Panc1 (cell line): Measurements from ENCODE around the gene CHMP5. TPM values are rescaled to one million over a fixed set of nuclear protein-coding genes. Genes with fewer than 3 reads are reported as not detected.

ENCODE experiments used
- ATAC-seq: fragments of 200-7000 bp; cut with Tn5 transposase; 2 replicates; pipeline ENCODE4 v1.9.1; 2020; ENCODE audit warnings: mild to moderate bottlenecking, moderate library complexity
- BruUV-seq: library from RNA; stranded (reverse); fragments of 400-500 nt; replicated peaks from 2 replicates; lab custom pipeline; 2021; lab: Mats Ljungman, UMichigan
- CTCF ChIA-PET: fragments of 300-600 bp; sonication (Branson Sonifier 250); formaldehyde crosslinking; loops from one replicate; lab custom pipeline; 2022; ENCODE audit warnings: antibody characterized with exemption; lab: Charles Lee
- POLR2A ChIA-PET: fragments of 300-600 bp; sonication (Branson Sonifier 250); formaldehyde crosslinking; loops from one replicate; lab custom pipeline; 2022; ENCODE audit warnings: antibody characterized with exemption; lab: Charles Lee
- DNase-seq: peaks from one replicate; pipeline ENCODE4 v3.0.0-alpha.2; 2010; ENCODE audit warnings: low read depth, low spot score
- H3K27ac ChIP-seq: 2 replicates; pipeline ENCODE4 v1.5.1; 2011; ENCODE audit warnings: mild to moderate bottlenecking, low read length, inconsistent platforms
- H3K27me3 ChIP-seq: fragments of 200-500 bp; sonication (Bioruptor generic); 2 replicates; pipeline ENCODE4 v1.6.0; 2014; ENCODE audit warnings: low read length, inconsistent platforms; ENCODE audit not compliant: control insufficient read depth, insufficient read depth
- H3K36me3 ChIP-seq: fragments of 200-500 bp; sonication (Bioruptor generic); 2 replicates; pipeline ENCODE4 v1.5.1; 2014; ENCODE audit warnings: inconsistent platforms, mild to moderate bottlenecking, low read length, moderate library complexity; ENCODE audit not compliant: control insufficient read depth, insufficient read depth
- H3K4me1 ChIP-seq: 2 replicates; pipeline ENCODE4 v1.5.1; 2011; ENCODE audit warnings: inconsistent platforms, mild to moderate bottlenecking, low read length, moderate library complexity; ENCODE audit not compliant: control insufficient read depth, insufficient read depth
- H3K4me3 ChIP-seq, 2 experiments: 2 replicates each; pipeline ENCODE4 v1.5.1; 2011 to 2012; ENCODE audit warnings: low read depth in 2 of 2, low read length in 2 of 2, mild to moderate bottlenecking in 2 of 2, inconsistent platforms in 1 of 2, moderate library complexity in 1 of 2
- H3K9me3 ChIP-seq: fragments of 200-500 bp; sonication (Bioruptor generic); 2 replicates; pipeline ENCODE4 v1.5.1; 2014; ENCODE audit warnings: low read depth, mild to moderate bottlenecking, inconsistent platforms, low read length, moderate library complexity; ENCODE audit not compliant: control insufficient read depth, insufficient read depth
- POLR2AphosphoS5 ChIP-seq: IDR thresholded peaks from 2 replicates; pipeline ENCODE4 v1.6.1; 2012; ENCODE audit warnings: mild to moderate bottlenecking, low read depth, low read length, moderate library complexity
- SIN3A ChIP-seq: IDR thresholded peaks from 2 replicates; pipeline ENCODE4 v1.6.1; 2012; ENCODE audit warnings: low read depth, mild to moderate bottlenecking, low read length, moderate library complexity, borderline replicate concordance; ENCODE audit not compliant: insufficient read depth
- TCF7L2 ChIP-seq: IDR thresholded peaks from 2 replicates; pipeline ENCODE4 v1.6.1; 2011; ENCODE audit warnings: mild to moderate bottlenecking, low read depth, low read length, inconsistent platforms
- in situ Hi-C: cut with HindIII; loops from 2 replicates; pipeline ENCODE4 v1.10.0; 2016; ENCODE audit warnings: low sequenced_read_pairs, low pct_unique_long_range_greater_than_20kb
- intact Hi-C: fragments of 100-400 bp; cut with micrococcal nuclease; formaldehyde crosslinking; loops from one replicate; pipeline ENCODE4 v1.10.0; 2022; ENCODE audit not compliant: unreplicated experiment
- total RNA-seq: library from RNA; stranded (reverse); gene quantifications from one replicate; pipeline ENCODE4 v1.2.1, GENCODE V29; 2021; ENCODE audit not compliant: unreplicated experiment
- TF ChIP-seq, protein P1 (sequence below): fragments of 450-650 bp; IDR thresholded peaks from 2 replicates; pipeline ENCODE4 v1.5.1; 2017; ENCODE audit warnings: mild to moderate bottlenecking
- TF ChIP-seq, protein P2 (sequence below), 2 experiments: IDR thresholded peaks; 2 replicates each; pipeline ENCODE4 v1.6.1; 2011 to 2012; ENCODE audit warnings: low read depth in 2 of 2, control low read depth in 1 of 2, low read length in 1 of 2, mild to moderate bottlenecking in 1 of 2, moderate library complexity in 1 of 2; ENCODE audit not compliant: insufficient read depth in 1 of 2

CHMP5 gene
- total RNA-seq, 1 experiment from 2014 or later: 74.5 TPM

DNA sequence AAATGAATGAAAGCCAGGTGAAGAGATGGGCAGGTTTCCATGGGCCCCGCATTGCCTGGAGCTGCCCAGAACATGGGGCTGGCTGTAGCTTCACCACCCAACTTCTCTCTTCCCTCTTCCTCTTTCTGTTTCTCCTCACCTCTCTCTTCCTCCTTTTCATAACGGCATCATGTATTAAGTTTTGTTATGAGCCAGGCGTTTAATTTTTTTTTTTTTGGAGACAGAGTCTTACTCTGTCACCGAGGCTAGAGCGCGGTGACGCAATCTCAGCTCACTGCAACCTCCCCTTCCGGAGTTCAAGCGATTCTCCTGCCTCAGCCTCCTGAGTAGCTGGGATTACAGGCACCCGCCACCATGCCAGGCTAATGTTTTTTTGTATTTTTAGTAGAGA is 37.8 kb upstream of the CHMP5 start:
- intact Hi-C loops: no loop called here
- H3K36me3 ChIP-seq: no peaks in the 10 kb centered on the region
- no peak for TF ChIP-seq TCF7L2
- TF ChIP-seq POLR2AphosphoS5: no peak
- no peak for TF ChIP-seq SIN3A
- TF ChIP-seq, protein P1, sequence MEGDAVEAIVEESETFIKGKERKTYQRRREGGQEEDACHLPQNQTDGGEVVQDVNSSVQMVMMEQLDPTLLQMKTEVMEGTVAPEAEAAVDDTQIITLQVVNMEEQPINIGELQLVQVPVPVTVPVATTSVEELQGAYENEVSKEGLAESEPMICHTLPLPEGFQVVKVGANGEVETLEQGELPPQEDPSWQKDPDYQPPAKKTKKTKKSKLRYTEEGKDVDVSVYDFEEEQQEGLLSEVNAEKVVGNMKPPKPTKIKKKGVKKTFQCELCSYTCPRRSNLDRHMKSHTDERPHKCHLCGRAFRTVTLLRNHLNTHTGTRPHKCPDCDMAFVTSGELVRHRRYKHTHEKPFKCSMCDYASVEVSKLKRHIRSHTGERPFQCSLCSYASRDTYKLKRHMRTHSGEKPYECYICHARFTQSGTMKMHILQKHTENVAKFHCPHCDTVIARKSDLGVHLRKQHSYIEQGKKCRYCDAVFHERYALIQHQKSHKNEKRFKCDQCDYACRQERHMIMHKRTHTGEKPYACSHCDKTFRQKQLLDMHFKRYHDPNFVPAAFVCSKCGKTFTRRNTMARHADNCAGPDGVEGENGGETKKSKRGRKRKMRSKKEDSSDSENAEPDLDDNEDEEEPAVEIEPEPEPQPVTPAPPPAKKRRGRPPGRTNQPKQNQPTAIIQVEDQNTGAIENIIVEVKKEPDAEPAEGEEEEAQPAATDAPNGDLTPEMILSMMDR: no peak
- TF ChIP-seq, protein P2, sequence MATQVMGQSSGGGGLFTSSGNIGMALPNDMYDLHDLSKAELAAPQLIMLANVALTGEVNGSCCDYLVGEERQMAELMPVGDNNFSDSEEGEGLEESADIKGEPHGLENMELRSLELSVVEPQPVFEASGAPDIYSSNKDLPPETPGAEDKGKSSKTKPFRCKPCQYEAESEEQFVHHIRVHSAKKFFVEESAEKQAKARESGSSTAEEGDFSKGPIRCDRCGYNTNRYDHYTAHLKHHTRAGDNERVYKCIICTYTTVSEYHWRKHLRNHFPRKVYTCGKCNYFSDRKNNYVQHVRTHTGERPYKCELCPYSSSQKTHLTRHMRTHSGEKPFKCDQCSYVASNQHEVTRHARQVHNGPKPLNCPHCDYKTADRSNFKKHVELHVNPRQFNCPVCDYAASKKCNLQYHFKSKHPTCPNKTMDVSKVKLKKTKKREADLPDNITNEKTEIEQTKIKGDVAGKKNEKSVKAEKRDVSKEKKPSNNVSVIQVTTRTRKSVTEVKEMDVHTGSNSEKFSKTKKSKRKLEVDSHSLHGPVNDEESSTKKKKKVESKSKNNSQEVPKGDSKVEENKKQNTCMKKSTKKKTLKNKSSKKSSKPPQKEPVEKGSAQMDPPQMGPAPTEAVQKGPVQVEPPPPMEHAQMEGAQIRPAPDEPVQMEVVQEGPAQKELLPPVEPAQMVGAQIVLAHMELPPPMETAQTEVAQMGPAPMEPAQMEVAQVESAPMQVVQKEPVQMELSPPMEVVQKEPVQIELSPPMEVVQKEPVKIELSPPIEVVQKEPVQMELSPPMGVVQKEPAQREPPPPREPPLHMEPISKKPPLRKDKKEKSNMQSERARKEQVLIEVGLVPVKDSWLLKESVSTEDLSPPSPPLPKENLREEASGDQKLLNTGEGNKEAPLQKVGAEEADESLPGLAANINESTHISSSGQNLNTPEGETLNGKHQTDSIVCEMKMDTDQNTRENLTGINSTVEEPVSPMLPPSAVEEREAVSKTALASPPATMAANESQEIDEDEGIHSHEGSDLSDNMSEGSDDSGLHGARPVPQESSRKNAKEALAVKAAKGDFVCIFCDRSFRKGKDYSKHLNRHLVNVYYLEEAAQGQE (IDR thresholded peaks at IDR 0.05; ENCODE audit: insufficient read depth in 1 of 2, low read depth in 2 of 2, low read length in 1 of 2): no peak
- in situ Hi-C loops: no loop called here
- H3K9me3 ChIP-seq: no peaks in the 10 kb centered on the region
- CTCF ChIA-PET: interaction anchor here (0.7 to 1.4 kb wide), 3 partner anchors 58 to 148 kb away, joined by 3 to 4 read pairs (median 4); no protein-coding TSS in a partner anchor
- POLR2A ChIA-PET: interaction anchor here (0.7 kb wide), 1 partner anchor 28 kb away, joined by 3 read pairs; no protein-coding TSS in a partner anchor
- no TSS peak for BruUV-seq
- no peak for DNase-seq
- H3K27ac ChIP-seq: no peak overlapping the region
- H3K27me3 ChIP-seq: no peaks in the 10 kb centered on the region; the same call in 1 of the 2 replicates
- no peak overlapping the region for H3K4me3 ChIP-seq
- ATAC-seq: no peak
- H3K4me1 ChIP-seq: 0 out of 2 replicates have a peak, but pooled peaks cover 2% of the 10 kb centered on the region

DNA sequence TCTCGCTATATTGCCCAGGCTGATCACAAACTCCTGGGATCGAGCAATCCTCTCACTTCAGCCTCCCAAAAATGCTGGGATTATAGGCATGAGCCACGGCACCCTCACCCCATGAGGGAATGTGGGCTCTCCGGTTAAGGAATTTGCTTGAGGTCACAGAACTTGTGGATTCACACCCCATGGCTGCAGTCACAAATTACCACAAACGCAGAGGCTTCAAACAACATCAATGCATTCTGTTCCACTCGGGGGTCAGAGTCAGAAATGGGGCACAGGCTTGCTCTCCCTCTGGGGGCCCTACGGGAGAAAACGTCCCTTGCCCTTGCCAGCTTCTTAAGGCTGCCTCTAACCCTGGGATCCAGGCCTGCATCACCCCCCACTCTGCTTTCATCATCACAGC is 37.1 kb upstream of the CHMP5 start:
- POLR2A ChIA-PET: no interaction called here
- H3K27ac ChIP-seq: no peak overlapping the region
- H3K27me3 ChIP-seq: peaks cover 2% of the 10 kb centered on the region; the same call in 1 of the 2 replicates
- in situ Hi-C loops: no loop called here
- ATAC-seq (no peak), DNase-seq (no peak)
- H3K4me3 ChIP-seq: no peak overlapping the region
- H3K9me3 ChIP-seq: no peaks in the 10 kb centered on the region
- BruUV-seq: no TSS peak
- intact Hi-C loops: no loop called here
- CTCF ChIA-PET: no interaction called here
- 0 out of 2 replicates have a peak, but pooled peaks cover 2% of the 10 kb centered on the region for H3K4me1 ChIP-seq
- H3K36me3 ChIP-seq: no peaks in the 10 kb centered on the region
- no peak for TF ChIP-seq SIN3A
- TF ChIP-seq, protein P2 (IDR thresholded peaks at IDR 0.05; ENCODE audit: insufficient read depth in 1 of 2, low read depth in 2 of 2, low read length in 1 of 2): no peak
- no peak for TF ChIP-seq TCF7L2
